Loucy (cell line): ENCODE measurements around the gene SLC9A9.
A peak's percentile ranks its signal among the peaks of the same experiment; 100 is the strongest.

Experiments
- H2AFZ ChIP-seq: fragments of 200-600 bp; sonication (generic); 2 replicates; pipeline ENCODE4 v1.6.0; 2016; ENCODE audit warnings: antibody characterized with exemption, mild to moderate bottlenecking, low read length, moderate library complexity
- H3F3A ChIP-seq: fragments of 200-600 bp; 2 replicates; pipeline ENCODE4 v1.6.0; 2016; ENCODE audit warnings: antibody characterized with exemption, low read depth, mild to moderate bottlenecking
- H3K27me3 ChIP-seq: fragments of 200-600 bp; sonication (generic); 2 replicates; pipeline ENCODE4 v1.6.1; 2014; ENCODE audit warnings: low read length, mild to moderate bottlenecking; ENCODE audit not compliant: insufficient read depth, poor library complexity, severe bottlenecking
- H3K36me3 ChIP-seq: fragments of 200-600 bp; sonication (generic); 2 replicates; pipeline ENCODE4 v1.6.1; 2016; ENCODE audit warnings: low read length; ENCODE audit not compliant: insufficient read depth
- H3K4me1 ChIP-seq: fragments of 200-600 bp; sonication (generic); 2 replicates; pipeline ENCODE4 v1.5.1; 2014; ENCODE audit warnings: low read length, mild to moderate bottlenecking; ENCODE audit not compliant: insufficient read depth, poor library complexity, severe bottlenecking
- H3K4me2 ChIP-seq: fragments of 200-600 bp; sonication (generic); 2 replicates; pipeline ENCODE4 v1.6.0; 2014; ENCODE audit warnings: antibody characterized with exemption, low read length, low read depth, mild to moderate bottlenecking; ENCODE audit not compliant: poor library complexity, severe bottlenecking
- H3K4me3 ChIP-seq: fragments of 200-600 bp; sonication (generic); 2 replicates; pipeline ENCODE4 v1.5.1; 2014; ENCODE audit warnings: low read length, mild to moderate bottlenecking, mixed read lengths; ENCODE audit not compliant: poor library complexity, severe bottlenecking
- H3K79me2 ChIP-seq: fragments of 200-600 bp; sonication (generic); 2 replicates; pipeline ENCODE4 v1.6.1; 2014; ENCODE audit warnings: low read length; ENCODE audit not compliant: insufficient read depth
- H3K9ac ChIP-seq: fragments of 200-600 bp; sonication (generic); 2 replicates; pipeline ENCODE4 v1.6.0; 2014; ENCODE audit warnings: mild to moderate bottlenecking, low read depth, low read length, moderate library complexity; ENCODE audit not compliant: poor library complexity, severe bottlenecking
- H3K9me2 ChIP-seq: fragments of 200-600 bp; sonication (generic); replicated peaks from 2 replicates; pipeline ENCODE4 v1.6.1; 2016; ENCODE audit warnings: low read depth, low read length, mixed read lengths
- H3K9me3 ChIP-seq: fragments of 200-600 bp; sonication (generic); 2 replicates; pipeline ENCODE4 v1.6.1; 2014; ENCODE audit warnings: mild to moderate bottlenecking, antibody characterized with exemption, low read length, low read depth; ENCODE audit not compliant: insufficient read depth
- H4K20me1 ChIP-seq: fragments of 200-600 bp; sonication (generic); 2 replicates; pipeline ENCODE4 v1.6.0; 2014; ENCODE audit warnings: antibody characterized with exemption, low read length, mild to moderate bottlenecking; ENCODE audit not compliant: insufficient read depth, poor library complexity, severe bottlenecking
- EZH2phosphoT487 ChIP-seq: fragments of 200-600 bp; IDR thresholded peaks from 2 replicates; pipeline ENCODE4 v1.6.1; 2018; ENCODE audit warnings: antibody characterized with exemption, mild to moderate bottlenecking, moderate library complexity, borderline replicate concordance
- TF ChIP-seq, protein P1 (sequence below): fragments of 200-600 bp; sonication (generic); conservative IDR thresholded peaks from 2 replicates; pipeline ENCODE4 v1.5.1; 2014; ENCODE audit warnings: mild to moderate bottlenecking, antibody characterized with exemption, low read length

Gene SLC9A9

GRCh38 chr3:143848704-143849103 is 436 bp upstream of the SLC9A9 start:
- peaks cover 20% of the 10 kb centered on the region for H3K4me1 ChIP-seq
- H3K9me2 ChIP-seq = no peaks in the 10 kb centered on the region
- no peaks in the 10 kb centered on the region for H3K79me2 ChIP-seq
- H2AFZ ChIP-seq = peak overlapping the region; percentile 96
- peak overlapping the region; percentile 81 for H3K4me3 ChIP-seq
- no peaks in the 10 kb centered on the region for H3F3A ChIP-seq
- H4K20me1 ChIP-seq = no peaks in the 10 kb centered on the region
- no peaks in the 10 kb centered on the region for H3K27me3 ChIP-seq
- H3K9ac ChIP-seq = peak overlapping the region; percentile 63
- TF ChIP-seq, protein P1, sequence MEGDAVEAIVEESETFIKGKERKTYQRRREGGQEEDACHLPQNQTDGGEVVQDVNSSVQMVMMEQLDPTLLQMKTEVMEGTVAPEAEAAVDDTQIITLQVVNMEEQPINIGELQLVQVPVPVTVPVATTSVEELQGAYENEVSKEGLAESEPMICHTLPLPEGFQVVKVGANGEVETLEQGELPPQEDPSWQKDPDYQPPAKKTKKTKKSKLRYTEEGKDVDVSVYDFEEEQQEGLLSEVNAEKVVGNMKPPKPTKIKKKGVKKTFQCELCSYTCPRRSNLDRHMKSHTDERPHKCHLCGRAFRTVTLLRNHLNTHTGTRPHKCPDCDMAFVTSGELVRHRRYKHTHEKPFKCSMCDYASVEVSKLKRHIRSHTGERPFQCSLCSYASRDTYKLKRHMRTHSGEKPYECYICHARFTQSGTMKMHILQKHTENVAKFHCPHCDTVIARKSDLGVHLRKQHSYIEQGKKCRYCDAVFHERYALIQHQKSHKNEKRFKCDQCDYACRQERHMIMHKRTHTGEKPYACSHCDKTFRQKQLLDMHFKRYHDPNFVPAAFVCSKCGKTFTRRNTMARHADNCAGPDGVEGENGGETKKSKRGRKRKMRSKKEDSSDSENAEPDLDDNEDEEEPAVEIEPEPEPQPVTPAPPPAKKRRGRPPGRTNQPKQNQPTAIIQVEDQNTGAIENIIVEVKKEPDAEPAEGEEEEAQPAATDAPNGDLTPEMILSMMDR = no peak
- no peak for TF ChIP-seq EZH2phosphoT487
- H3K9me3 ChIP-seq = no peaks in the 10 kb centered on the region
- H3K36me3 ChIP-seq = no peaks in the 10 kb centered on the region
- H3K4me2 ChIP-seq = peak overlapping the region; percentile 66

GRCh38 chr3:143843587-143843986 is 4.7 kb downstream of the SLC9A9 start:
- H3K9ac ChIP-seq = no peak overlapping the region
- H2AFZ ChIP-seq = no peak overlapping the region
- no peak overlapping the region for H3K4me2 ChIP-seq
- no peaks in the 10 kb centered on the region for H3K79me2 ChIP-seq
- no peaks in the 10 kb centered on the region for H3K27me3 ChIP-seq
- H3K9me2 ChIP-seq = no peaks in the 10 kb centered on the region
- no peaks in the 10 kb centered on the region for H3K36me3 ChIP-seq
- TF ChIP-seq, protein P1 = no peak
- no peak for TF ChIP-seq EZH2phosphoT487
- H3K9me3 ChIP-seq = no peaks in the 10 kb centered on the region
- H3K4me3 ChIP-seq = no peak overlapping the region
- H4K20me1 ChIP-seq = no peaks in the 10 kb centered on the region
- H3K4me1 ChIP-seq = peaks cover 7% of the 10 kb centered on the region
- no peaks in the 10 kb centered on the region for H3F3A ChIP-seq

GRCh38 chr3:143840636-143841035 is 7.6 kb downstream of the SLC9A9 start:
- no peak overlapping the region for H3K4me2 ChIP-seq
- no peak overlapping the region for H2AFZ ChIP-seq
- no peaks in the 10 kb centered on the region for H3K79me2 ChIP-seq
- no peaks in the 10 kb centered on the region for H3K9me3 ChIP-seq
- H4K20me1 ChIP-seq = no peaks in the 10 kb centered on the region
- H3K9ac ChIP-seq = no peak overlapping the region
- H3K27me3 ChIP-seq = no peaks in the 10 kb centered on the region
- no peaks in the 10 kb centered on the region for H3K9me2 ChIP-seq
- no peaks in the 10 kb centered on the region for H3K36me3 ChIP-seq
- TF ChIP-seq EZH2phosphoT487 = no peak
- TF ChIP-seq, protein P1 = no peak
- no peaks in the 10 kb centered on the region for H3K4me1 ChIP-seq
- H3F3A ChIP-seq = no peaks in the 10 kb centered on the region
- no peak overlapping the region for H3K4me3 ChIP-seq
